NCI-H1930 (cell line): ENCODE results near the gene FBXL17.

Source experiments
- DNase-seq, 2 experiments: peaks; one replicate each; lab custom pipeline; 2025; lab: John Stamatoyannopoulos, UW

FBXL17 gene

DNA sequence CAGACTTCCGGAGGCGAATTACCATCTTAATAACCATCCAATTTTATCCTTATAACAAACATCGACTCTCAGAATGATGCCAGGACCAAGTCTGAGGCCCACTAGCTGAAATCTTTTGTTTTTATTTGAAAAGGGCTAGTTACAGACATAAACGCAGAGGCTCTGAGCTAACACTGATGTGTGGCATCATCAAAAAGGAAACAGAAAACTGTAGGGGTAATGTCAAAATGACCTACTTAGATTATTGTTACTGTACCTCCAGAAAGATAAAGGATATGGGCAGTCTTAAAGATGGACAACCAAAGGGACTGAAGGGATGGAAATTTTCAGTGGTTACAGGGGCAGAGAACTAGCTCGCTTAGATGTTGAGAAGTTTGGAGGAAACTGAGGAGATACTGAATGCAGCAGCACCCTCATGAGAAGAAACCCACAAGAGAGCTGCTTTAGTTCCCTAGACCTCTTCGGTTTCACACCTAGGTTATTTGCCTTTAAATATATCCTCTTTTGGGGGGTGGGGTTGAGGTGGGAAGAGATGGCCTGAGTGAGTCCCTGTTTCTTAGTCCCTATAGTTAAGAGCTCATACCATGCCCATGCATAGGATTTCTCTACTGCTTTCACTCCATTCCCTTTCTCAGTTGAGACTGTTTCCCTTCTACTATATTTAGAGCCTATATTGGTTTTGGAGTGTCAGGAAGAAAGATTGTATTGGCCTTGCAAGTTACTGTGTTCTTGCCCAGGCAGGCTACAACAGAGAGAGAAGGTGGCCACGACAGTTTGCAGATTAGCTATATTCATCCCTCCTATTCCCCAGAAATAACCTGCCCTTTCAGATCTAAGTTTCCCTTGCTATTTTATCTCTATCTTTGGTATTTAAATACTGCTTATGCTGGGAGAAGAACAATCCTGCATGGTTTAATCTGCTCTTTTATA is 390.8 kb downstream of the FBXL17 start:
- DNase-seq, result no peak

DNA sequence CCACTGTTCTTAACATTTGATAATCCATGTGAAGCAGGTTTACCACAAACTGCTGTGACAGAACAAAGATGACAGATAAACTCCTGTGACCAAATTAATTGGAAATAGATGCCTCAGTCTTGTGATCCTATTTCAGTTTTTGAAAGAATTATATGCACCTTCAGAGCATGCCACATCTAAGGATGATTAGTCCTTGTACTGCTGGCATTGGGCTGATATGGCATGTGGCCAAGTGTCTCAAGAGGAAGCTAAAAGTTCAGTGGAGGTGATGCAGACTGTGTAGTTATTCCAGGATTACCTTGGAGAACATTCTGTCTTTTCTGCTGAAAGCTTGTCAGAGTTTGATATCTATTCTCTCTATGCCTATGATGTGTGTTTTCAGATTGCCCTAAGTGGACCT is 396.8 kb downstream of the FBXL17 start:
- DNase-seq, result no peak

- DNase-seq, result no peak
These were observed 399.0 kb downstream of the FBXL17 start for GRCh38 chr5:107982703-107983425.

DNA sequence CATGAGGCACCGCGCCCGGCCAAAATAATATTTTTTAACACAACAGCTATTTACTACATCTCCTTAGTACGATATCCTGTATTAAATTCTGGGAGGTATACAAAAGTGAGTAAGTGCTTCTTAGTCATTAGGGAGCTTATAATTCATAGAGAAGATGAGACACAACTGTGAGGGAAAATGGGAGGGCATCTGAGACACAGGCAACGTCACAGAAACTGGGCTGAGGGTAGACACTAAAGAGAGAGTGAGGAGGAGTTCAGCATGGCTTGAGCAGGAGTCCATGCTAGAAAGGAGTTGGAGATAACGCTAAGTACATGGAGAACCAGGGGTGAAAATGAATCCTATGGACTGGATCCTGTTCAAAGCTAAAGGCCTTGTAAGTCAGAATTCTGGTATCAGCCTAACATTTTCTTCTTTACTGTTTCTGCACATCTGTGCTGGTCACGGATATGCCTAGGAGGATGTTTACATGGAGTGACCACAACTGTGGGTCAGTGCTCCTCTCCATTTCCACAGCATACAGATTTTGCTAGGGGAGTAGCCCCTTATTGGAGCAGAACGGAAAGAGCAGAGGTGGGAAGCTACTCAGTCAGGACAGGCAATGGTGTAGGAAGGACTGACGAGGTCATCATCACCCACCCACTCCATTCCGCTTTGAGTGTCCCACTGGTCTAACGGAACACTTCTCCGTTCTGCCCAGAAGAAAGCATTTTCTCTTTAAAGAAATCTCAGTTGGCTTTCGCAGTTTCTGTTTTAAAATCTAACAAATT is 400.8 kb downstream of the FBXL17 start:
- no peak for DNase-seq

- no peak for DNase-seq
These were observed 402.0 kb downstream of the FBXL17 start for GRCh38 chr5:107979900-107980299.

DNA sequence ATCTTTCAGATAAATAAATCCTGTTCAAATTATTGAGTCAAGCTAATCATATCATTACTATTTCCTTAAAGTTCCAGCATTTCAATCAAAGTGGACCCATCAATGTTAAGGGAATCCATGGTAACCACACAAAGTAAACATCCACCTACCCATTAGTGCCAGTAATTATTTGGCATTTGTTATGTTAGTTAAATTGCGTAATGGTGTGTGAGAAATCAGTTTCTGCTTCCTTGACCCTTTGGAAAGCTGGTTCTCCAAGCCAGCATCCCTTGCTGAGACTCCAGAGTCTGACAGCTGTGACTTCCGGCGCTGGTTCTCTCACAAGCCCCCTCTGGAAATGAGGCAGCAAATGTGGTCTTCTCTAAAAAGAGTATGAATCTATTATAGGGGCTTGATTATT is 402.6 kb downstream of the FBXL17 start:
- no peak for DNase-seq

GRCh38 chr5:107977550-107978071 is 404.3 kb downstream of the FBXL17 start:
- no peak for DNase-seq

DNA sequence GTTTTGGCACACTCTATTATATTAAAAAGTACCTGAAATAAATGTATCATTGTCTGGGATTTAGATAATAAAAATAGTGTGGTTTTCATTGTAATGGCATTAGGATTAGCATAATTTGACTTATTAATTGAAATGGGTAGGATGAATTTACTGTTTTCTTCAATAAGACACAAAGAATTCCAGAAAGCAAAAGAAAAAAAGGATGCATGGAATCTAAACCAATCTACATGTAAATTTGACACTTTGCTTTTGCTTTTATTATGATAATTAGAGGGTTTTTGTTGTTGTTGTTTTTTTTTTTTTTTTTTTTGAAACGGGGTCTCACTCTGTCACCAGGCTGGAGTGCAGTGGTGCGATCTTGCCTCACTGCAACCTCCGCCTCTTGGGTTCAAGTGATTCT is 406.3 kb downstream of the FBXL17 start:
- DNase-seq, result no peak

DNA sequence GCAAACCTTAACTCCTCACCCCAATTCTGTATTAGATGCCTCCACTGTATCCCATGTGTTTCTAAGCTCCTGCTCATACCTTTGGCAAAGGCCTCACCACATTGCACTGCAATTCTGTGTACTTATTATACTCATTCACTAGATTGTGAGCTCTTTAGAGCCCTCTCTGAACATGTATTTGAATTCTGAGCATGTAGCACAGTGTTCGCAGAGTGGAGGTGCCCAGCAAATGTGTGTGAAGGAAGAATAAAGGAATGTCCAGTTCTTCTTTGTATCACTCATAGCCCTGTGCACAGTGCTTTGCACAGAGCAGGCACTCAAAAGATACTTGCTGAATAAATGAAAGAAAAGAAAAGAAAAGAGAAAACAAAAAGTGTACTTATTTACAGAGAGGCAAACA is 410.1 kb downstream of the FBXL17 start:
- DNase-seq, result no peak

GRCh38 chr5:107969847-107970246 is 412.1 kb downstream of the FBXL17 start:
- DNase-seq, result no peak

GRCh38 chr5:107968998-107969397 is 412.9 kb downstream of the FBXL17 start:
- DNase-seq, result no peak

DNA sequence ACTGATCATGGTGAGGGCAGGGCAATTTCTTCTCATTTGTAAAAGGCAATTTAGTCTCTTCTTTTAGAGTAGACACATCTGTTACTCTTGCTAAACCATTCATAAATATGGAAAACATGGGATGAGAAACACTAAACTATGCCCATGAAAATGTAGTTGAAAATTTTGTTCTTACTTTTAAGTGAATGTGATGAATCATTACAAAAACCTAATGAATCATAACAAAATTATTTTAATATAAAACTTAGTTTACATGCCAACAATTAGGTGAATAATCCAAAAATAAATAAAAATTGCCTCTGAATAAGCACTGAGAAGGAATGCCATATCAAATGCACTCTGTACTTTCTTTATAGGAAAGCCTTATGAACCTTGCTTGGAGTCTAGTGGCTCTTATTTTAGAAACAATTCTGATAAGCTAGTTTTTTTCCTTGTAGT is 413.5 kb downstream of the FBXL17 start:
- DNase-seq, result no peak

DNA sequence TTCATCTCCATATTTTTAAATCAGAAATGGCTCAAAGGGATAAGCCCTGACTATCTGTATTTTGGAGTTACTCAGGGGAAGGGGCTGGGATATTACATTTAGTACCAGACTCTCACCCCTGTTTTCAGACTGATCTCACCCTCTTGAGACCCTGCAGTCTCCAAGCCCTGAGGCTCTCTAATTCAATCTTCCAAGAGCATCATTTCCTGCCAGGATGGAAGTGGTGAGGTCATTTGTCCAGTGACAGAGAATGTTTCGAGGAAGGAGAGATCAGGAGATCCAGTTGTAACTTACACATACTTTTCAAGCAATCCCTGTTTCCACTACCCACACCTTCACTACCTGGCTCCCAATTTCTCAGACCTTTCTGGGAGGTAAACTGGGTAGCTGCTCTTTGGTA is 415.7 kb downstream of the FBXL17 start:
- DNase-seq, result no peak

- DNase-seq, result no peak
These were observed 417.2 kb downstream of the FBXL17 start for GRCh38 chr5:107964722-107965121.

GRCh38 chr5:107959573-107960279 is 422.2 kb downstream of the FBXL17 start:
- no peak for DNase-seq

DNA sequence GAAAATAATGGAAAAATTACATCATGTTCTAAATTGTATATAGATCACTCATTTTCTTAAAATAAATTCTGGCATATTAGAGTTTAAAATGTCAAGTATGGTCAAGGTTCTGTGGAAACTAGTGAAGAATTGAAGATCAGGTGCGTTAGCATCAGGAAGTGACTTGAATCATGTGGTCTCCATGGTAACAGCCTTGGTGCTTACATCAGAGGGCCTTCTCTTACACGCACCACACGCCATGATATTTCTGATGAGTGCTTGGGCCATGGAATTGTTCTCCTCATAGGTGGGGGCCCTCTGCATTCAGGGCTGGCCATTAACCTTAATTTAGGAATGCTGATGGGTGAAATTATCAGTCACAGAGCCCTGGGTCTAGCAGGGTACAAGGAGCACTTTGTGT is 423.0 kb downstream of the FBXL17 start:
- DNase-seq, result no peak

- DNase-seq, result no peak
These were observed 423.5 kb downstream of the FBXL17 start for GRCh38 chr5:107958432-107958831.

DNA sequence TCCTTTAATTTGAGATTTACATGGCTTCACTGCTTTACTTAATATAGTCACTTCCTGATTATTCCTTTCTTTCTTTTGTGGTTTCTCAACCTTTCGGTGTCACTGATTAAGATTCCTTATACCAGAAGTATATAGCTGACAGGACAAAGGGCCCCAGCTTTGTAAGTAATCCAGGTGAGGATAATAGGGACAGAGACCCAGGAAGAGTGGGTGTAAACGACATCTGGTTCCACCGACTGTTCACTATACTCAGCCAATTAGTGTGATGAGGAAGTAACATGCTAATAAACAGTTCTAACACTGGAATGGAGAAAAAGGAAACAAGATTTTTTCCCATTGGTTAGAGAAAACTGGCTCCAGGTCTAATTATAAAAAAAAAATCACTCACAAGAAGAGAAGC is 424.8 kb downstream of the FBXL17 start:
- no peak for DNase-seq

DNA sequence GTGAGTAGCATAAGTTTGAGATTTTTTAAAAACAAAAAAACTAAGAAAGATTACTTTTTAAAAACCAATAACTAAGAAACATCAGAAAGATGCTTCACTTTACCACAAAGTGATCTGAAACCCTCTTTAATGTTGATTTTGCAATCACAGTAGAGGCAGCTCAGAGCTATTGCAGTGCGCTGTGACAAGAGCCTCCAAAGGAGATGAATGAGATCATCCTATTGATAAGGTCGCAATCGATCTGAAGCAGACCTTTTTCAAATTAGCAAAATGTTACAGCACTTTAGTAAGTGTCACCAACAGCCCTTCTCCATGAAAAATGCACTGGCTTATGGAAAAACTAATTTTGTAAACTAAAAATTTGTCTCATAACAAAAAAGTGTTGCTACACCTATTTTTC is 426.6 kb downstream of the FBXL17 start:
- no peak for DNase-seq

GRCh38 chr5:107954254-107954653 is 427.6 kb downstream of the FBXL17 start:
- DNase-seq, result no peak

- no peak for DNase-seq
These were observed 429.4 kb downstream of the FBXL17 start for GRCh38 chr5:107952450-107952849.

- no peak for DNase-seq
These were observed 430.6 kb downstream of the FBXL17 start for GRCh38 chr5:107951309-107951708.
